HepG2 (cell line): Measurements from ENCODE around the gene SLC6A12. TPM values are rescaled to one million over a fixed set of nuclear protein-coding genes. Genes with fewer than 3 reads are reported as not detected.

ENCODE experiments used
- ETV6 ChIP-seq: sonication (generic); formaldehyde crosslinking; conservative IDR thresholded peaks from 2 replicates; pipeline ENCODE4 v1.4.0; 2020; ENCODE audit warnings: missing genetic modification reagents
- MAFG ChIP-seq: sonication (generic); formaldehyde crosslinking; IDR thresholded peaks from 2 replicates; pipeline ENCODE4 v1.5.1; 2020; ENCODE audit warnings: mild to moderate bottlenecking, missing genetic modification reagents
- MEF2D ChIP-seq: sonication (generic); formaldehyde crosslinking; IDR thresholded peaks from 2 replicates; pipeline ENCODE4 v1.5.1; 2020; ENCODE audit warnings: mild to moderate bottlenecking, missing genetic modification reagents
- NR2C2 ChIP-seq: sonication (generic); formaldehyde crosslinking; IDR thresholded peaks from 2 replicates; pipeline ENCODE4 v1.4.0; 2020; ENCODE audit warnings: missing genetic modification reagents, mild to moderate bottlenecking, moderate library complexity, borderline replicate concordance
- RBM39 ChIP-seq: fragments of 200-400 bp; formaldehyde crosslinking; IDR thresholded peaks from one replicate; pipeline ENCODE4 v1.6.1; 2018; ENCODE audit warnings: antibody characterized with exemption, mild to moderate bottlenecking, low read depth, low read length; ENCODE audit not compliant: poor library complexity, severe bottlenecking
- RXRA ChIP-seq: sonication (generic); formaldehyde crosslinking; IDR thresholded peaks from 2 replicates; pipeline ENCODE4 v1.5.1; 2020; ENCODE audit warnings: missing genetic modification reagents
- RXRB ChIP-seq: IDR thresholded peaks from 2 replicates; pipeline ENCODE4 v1.6.1; 2016; ENCODE audit warnings: borderline replicate concordance, missing genetic modification reagents, missing compliant biosample characterization
- SALL1 ChIP-seq: sonication (generic); formaldehyde crosslinking; IDR thresholded peaks from 2 replicates; pipeline ENCODE4 v1.8.0; 2022; ENCODE audit warnings: mild to moderate bottlenecking, missing genetic modification reagents
- ZBTB38 ChIP-seq: sonication (generic); formaldehyde crosslinking; IDR thresholded peaks from 2 replicates; pipeline ENCODE4 v1.5.1; 2020; ENCODE audit warnings: mild to moderate bottlenecking, missing genetic modification reagents
- ZBTB7B ChIP-seq: sonication (generic); formaldehyde crosslinking; IDR thresholded peaks from 2 replicates; pipeline ENCODE4 v1.4.0; 2020; ENCODE audit warnings: missing genetic modification reagents
- ZNF335 ChIP-seq: sonication (generic); formaldehyde crosslinking; IDR thresholded peaks from 2 replicates; pipeline ENCODE4 v1.4.0; 2020; ENCODE audit warnings: missing genetic modification reagents
- ZNF34 ChIP-seq: sonication (generic); formaldehyde crosslinking; IDR thresholded peaks from 2 replicates; pipeline ENCODE4 v1.4.0; 2020; ENCODE audit warnings: mild to moderate bottlenecking, missing genetic modification reagents, borderline replicate concordance
- ZNF350 ChIP-seq: sonication (generic); formaldehyde crosslinking; IDR thresholded peaks from 2 replicates; pipeline ENCODE4 v1.4.0; 2020; ENCODE audit warnings: mild to moderate bottlenecking, low read depth, missing genetic modification reagents, borderline replicate concordance
- ZNF652 ChIP-seq: IDR thresholded peaks from 2 replicates; pipeline ENCODE4 v1.6.1; 2016; ENCODE audit warnings: low read depth, borderline replicate concordance
- ZSCAN25 ChIP-seq: sonication (generic); formaldehyde crosslinking; IDR thresholded peaks from 2 replicates; pipeline ENCODE4 v1.8.0; 2022; ENCODE audit warnings: mild to moderate bottlenecking, missing genetic modification reagents
- polyA plus RNA-seq, 8 experiments: library from polyadenylated mRNA; depleted of rRNA in 3 of 8; stranded (reverse) in 7 of 8; unstranded in 1 of 8; fragments of >200 nt; fragmentation: Illumina TruSeq in 4 of 8; extraction: Trizol in 4 of 8; gene quantifications; 2 replicates each; pipeline versions ENCODE4 v1.2.1 to v1.2.3, GENCODE V29; 2011 to 2016; ENCODE audit warnings: low read depth in 4 of 8, missing spikeins in 1 of 8, mixed read lengths in 1 of 8; ENCODE audit not compliant: insufficient read depth in 1 of 8
- total RNA-seq, 5 experiments: library from RNA; depleted of rRNA; stranded (reverse); fragments of >200 nt; fragmentation: Illumina TruSeq; extraction: Trizol; gene quantifications; 2 replicates each; pipeline ENCODE4 v1.2.3, GENCODE V29; 2016; ENCODE audit warnings: low read depth in 1 of 5
- TF ChIP-seq, protein P1 (sequence below): sonication (generic); formaldehyde crosslinking; IDR thresholded peaks from 2 replicates; pipeline ENCODE4 v1.4.0; 2020; ENCODE audit warnings: mild to moderate bottlenecking, missing genetic modification reagents, borderline replicate concordance
- TF ChIP-seq, protein P2 (sequence below): sonication (generic); formaldehyde crosslinking; IDR thresholded peaks from 2 replicates; pipeline ENCODE4 v1.5.1; 2020; ENCODE audit warnings: mild to moderate bottlenecking, missing genetic modification reagents, moderate library complexity
- TF ChIP-seq, protein P3 (sequence below): sonication (generic); formaldehyde crosslinking; IDR thresholded peaks from 2 replicates; pipeline ENCODE4 v1.5.0; 2020; ENCODE audit warnings: missing genetic modification reagents, mild to moderate bottlenecking, borderline replicate concordance

SLC6A12 gene
- total and polyA plus RNA-seq, 2 of the 13 experiments (the other 11 are each of a cell fraction or from before 2014, with no cell fraction given): 3.7 to 18.8 TPM

DNA sequence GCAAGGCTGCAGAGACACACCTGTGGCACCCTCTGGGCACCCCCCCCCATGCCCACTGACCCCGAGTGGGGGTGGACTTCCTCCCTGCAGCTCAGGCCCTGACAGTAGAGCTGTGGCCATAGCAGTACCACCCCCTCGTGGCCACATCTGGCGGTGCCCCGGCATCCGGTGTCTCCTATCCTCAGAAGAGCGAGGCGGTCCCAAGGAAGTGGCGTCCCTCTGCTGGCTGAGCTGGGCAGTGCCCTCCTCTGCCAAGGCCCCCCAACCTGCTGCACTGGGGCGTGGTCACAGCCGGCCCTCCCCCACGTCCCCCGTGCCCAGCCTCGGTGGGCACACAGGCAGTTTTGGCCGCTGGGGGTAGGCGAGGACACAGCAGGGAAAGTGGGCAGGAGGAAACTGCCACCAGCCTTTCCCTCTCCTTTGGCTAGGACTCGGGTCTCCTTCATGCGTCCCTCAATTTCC lies 6.0 kb upstream of the SLC6A12 start (continued):
- TF ChIP-seq, protein P1, sequence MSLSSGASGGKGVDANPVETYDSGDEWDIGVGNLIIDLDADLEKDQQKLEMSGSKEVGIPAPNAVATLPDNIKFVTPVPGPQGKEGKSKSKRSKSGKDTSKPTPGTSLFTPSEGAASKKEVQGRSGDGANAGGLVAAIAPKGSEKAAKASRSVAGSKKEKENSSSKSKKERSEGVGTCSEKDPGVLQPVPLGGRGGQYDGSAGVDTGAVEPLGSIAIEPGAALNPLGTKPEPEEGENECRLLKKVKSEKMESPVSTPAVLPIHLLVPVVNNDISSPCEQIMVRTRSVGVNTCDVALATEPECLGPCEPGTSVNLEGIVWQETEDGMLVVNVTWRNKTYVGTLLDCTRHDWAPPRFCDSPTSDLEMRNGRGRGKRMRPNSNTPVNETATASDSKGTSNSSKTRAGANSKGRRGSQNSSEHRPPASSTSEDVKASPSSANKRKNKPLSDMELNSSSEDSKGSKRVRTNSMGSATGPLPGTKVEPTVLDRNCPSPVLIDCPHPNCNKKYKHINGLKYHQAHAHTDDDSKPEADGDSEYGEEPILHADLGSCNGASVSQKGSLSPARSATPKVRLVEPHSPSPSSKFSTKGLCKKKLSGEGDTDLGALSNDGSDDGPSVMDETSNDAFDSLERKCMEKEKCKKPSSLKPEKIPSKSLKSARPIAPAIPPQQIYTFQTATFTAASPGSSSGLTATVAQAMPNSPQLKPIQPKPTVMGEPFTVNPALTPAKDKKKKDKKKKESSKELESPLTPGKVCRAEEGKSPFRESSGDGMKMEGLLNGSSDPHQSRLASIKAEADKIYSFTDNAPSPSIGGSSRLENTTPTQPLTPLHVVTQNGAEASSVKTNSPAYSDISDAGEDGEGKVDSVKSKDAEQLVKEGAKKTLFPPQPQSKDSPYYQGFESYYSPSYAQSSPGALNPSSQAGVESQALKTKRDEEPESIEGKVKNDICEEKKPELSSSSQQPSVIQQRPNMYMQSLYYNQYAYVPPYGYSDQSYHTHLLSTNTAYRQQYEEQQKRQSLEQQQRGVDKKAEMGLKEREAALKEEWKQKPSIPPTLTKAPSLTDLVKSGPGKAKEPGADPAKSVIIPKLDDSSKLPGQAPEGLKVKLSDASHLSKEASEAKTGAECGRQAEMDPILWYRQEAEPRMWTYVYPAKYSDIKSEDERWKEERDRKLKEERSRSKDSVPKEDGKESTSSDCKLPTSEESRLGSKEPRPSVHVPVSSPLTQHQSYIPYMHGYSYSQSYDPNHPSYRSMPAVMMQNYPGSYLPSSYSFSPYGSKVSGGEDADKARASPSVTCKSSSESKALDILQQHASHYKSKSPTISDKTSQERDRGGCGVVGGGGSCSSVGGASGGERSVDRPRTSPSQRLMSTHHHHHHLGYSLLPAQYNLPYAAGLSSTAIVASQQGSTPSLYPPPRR (CRISPR knock-in tag): peak; percentile 47; the same call in 1 of the 2 replicates
- TF ChIP-seq ZNF34 (CRISPR knock-in tag) (no peak), SALL1 (CRISPR knock-in tag) (peak; percentile 62), ETV6 (CRISPR knock-in tag) (peak; percentile 48; the same call in 1 of the 2 replicates), ZNF335 (0 out of 2 replicates have a peak, but pooled peaks have one; percentile 45), MAFG (no peak), ZBTB38 (CRISPR knock-in tag) (0 out of 2 replicates have a peak, but pooled peaks have one; percentile 35), RXRA (CRISPR knock-in tag) (0 out of 2 replicates have a peak, but pooled peaks have one; percentile 58), ZNF350 (CRISPR knock-in tag) (peak; percentile 18; the same call in 1 of the 2 replicates), ZSCAN25 (CRISPR knock-in tag) (peak; percentile 55; the same call in 1 of the 2 replicates), MEF2D (CRISPR knock-in tag) (peak; percentile 26; the same call in 1 of the 2 replicates), ZBTB7B (CRISPR knock-in tag) (peak; percentile 68; the same call in 1 of the 2 replicates), NR2C2 (CRISPR knock-in tag) (peak; percentile 31; the same call in 1 of the 2 replicates), RXRB (peak; percentile 67; the same call in 1 of the 2 replicates), ZNF652 (CRISPR knock-in tag) (no peak), RBM39 (peak; percentile 27)
- TF ChIP-seq, protein P2, sequence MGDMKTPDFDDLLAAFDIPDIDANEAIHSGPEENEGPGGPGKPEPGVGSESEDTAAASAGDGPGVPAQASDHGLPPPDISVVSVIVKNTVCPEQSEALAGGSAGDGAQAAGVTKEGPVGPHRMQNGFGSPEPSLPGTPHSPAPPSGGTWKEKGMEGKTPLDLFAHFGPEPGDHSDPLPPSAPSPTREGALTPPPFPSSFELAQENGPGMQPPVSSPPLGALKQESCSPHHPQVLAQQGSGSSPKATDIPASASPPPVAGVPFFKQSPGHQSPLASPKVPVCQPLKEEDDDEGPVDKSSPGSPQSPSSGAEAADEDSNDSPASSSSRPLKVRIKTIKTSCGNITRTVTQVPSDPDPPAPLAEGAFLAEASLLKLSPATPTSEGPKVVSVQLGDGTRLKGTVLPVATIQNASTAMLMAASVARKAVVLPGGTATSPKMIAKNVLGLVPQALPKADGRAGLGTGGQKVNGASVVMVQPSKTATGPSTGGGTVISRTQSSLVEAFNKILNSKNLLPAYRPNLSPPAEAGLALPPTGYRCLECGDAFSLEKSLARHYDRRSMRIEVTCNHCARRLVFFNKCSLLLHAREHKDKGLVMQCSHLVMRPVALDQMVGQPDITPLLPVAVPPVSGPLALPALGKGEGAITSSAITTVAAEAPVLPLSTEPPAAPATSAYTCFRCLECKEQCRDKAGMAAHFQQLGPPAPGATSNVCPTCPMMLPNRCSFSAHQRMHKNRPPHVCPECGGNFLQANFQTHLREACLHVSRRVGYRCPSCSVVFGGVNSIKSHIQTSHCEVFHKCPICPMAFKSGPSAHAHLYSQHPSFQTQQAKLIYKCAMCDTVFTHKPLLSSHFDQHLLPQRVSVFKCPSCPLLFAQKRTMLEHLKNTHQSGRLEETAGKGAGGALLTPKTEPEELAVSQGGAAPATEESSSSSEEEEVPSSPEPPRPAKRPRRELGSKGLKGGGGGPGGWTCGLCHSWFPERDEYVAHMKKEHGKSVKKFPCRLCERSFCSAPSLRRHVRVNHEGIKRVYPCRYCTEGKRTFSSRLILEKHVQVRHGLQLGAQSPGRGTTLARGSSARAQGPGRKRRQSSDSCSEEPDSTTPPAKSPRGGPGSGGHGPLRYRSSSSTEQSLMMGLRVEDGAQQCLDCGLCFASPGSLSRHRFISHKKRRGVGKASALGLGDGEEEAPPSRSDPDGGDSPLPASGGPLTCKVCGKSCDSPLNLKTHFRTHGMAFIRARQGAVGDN (CRISPR knock-in tag): peak; percentile 55; the same call in 1 of the 2 replicates
- TF ChIP-seq, protein P3, sequence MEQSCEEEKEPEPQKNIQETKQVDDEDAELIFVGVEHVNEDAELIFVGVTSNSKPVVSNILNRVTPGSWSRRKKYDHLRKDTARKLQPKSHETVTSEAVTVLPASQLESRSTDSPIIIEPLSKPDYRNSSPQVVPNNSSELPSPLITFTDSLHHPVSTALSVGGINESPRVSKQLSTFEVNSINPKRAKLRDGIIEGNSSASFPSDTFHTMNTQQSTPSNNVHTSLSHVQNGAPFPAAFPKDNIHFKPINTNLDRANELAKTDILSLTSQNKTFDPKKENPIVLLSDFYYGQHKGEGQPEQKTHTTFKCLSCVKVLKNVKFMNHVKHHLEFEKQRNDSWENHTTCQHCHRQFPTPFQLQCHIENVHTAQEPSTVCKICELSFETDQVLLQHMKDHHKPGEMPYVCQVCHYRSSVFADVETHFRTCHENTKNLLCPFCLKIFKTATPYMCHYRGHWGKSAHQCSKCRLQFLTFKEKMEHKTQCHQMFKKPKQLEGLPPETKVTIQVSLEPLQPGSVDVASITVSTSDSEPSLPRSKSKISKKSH: 0 out of 2 replicates have a peak, but pooled peaks have one; percentile 34
